Measurements from ENCODE around the gene NT5C3B. TPM values are rescaled to one million over a fixed set of nuclear protein-coding genes. Genes with fewer than 3 reads are reported as not detected.
"Not testable (repeated sequence)": the region's sequence is repeated elsewhere in the genome, so short reads cannot be mapped to it uniquely, and the experiment has no call there.

Gene NT5C3B
- total RNA-seq, 2 experiments from 2014 or later, result 53.0 to 56.0 TPM

DNA sequence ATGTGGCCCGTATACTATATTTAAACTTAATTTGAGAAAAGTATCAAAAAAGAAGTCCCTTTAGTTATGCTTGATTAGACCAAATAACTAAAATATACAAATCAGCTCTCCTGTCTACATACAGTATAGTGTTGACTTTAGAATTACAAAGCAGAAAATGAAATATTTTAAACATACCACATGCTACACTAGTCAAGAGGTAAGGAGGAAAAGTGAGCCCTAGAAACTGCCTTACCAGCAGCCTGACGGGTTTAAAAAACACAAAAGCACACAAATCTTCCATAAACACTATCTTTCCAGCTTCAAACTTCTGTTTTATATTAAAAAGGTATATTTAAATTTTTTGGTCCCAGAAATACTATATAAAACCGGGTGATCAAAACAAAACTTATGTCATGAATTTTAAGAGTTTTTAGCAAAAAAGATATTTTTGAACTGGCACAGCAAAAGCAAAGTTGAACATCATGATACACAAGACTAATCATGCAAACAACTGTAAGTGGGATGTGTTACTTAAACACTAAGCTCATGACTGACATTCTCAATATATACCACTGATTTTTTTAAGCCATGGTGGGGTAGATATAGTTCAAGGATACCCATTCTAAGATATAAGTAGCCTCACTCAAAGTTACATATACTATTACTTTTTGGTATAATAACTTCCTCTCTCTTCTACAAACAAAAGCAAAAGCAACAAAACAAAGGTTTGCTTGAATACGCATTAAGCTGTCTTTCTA, 13.4 kb upstream of the NT5C3B start:
- ChIA-PET POLR2A (no interaction called here), CTCF (interaction anchor here (1.0 kb wide), 1 partner anchor 12 kb away, joined by 4 read pairs; no protein-coding TSS in a partner anchor)

DNA sequence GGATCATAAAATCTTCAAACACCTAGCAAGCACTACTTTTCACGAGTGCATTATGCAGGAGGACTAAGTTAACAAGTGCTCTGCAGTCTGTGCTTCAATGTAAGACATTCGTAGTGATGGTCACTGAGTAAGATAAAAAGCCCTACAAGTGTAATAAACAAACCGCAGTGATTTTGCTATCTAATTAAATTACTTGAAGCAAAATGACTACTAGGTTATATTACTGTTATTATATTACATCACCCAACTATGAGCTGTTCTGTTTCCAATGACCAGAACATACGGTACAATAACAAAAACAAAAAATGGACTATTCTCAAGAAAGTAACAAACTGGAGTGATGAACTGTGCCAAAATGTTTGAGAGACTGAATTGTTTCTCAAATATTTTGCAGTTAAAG, 12.8 kb upstream of the NT5C3B start:
- ChIA-PET POLR2A (interaction anchor here (1.6 kb wide), 1 partner anchor 16 kb away, joined by 5 read pairs; the partner anchor contains the start of gene KLHL11), CTCF (interaction anchor here (1.0 to 1.4 kb wide), 2 partner anchors 13 to 47 kb away, joined by 4 to 5 read pairs; no protein-coding TSS in a partner anchor)

DNA sequence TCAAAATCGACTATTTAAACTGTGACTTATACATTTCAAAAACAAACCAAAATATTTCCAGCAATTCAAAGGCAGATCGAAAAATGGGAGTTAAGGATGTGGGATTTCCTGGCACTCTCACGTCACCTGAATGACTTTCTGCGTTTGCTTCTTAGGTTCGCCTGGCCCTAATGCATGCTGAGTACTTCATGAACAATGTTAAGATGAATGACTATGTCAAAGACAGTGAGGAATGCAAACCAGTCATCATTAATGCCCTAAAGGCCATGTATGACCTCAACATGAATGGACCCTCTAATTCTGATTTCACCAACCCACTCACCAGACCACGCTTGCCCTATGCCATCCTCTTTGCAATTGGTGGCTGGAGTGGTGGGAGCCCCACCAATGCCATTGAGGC, 8.9 kb upstream of the NT5C3B start:
- ChIA-PET POLR2A (no interaction called here), CTCF (no interaction called here)

DNA sequence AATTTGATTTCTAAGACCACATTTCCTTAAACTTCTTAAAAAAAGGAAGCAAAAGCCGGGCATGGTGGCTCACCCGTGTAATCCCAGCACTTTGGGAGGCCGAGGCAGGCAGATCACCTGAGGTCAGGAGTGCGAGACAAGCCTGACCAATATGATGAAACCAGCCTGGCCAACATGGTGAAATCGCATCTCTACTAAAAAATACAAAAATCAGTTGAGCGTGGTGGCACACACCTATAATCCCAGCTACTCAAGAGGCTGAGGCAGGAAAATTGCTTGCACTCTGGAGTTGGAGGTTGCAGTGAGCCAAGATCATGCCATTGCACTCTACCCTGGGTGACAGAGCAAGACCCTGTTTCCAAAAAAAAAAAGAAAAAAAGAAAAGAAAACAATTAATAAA, 4.7 kb upstream of the NT5C3B start:
- CTCF ChIA-PET, result not testable (repeated sequence)

DNA sequence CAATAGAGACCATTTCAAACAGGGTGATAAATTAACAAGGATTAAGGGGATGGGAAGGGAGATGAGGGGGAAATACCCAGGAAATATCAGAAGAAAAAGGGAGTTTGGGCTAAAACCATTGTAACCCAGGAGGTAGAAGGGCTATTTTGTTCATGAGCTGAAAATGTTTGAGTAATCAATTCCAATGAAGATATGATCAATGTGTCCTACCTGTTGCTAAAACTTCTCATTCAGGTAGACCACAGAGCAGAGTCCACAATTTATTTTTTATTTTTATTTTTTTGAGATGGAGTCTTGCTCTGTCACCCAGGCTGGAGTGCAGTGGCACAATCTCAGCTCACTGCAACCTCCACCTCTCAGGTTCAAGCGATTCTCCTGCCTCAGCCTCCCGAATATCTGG, 3.4 kb upstream of the NT5C3B start:
- CTCF ChIA-PET, POLR2A ChIA-PET: not testable (repeated sequence)

More for the DNA sequence above, 4.7 kb upstream of the NT5C3B start:
- POLR2A ChIA-PET, result not testable (repeated sequence)

DNA sequence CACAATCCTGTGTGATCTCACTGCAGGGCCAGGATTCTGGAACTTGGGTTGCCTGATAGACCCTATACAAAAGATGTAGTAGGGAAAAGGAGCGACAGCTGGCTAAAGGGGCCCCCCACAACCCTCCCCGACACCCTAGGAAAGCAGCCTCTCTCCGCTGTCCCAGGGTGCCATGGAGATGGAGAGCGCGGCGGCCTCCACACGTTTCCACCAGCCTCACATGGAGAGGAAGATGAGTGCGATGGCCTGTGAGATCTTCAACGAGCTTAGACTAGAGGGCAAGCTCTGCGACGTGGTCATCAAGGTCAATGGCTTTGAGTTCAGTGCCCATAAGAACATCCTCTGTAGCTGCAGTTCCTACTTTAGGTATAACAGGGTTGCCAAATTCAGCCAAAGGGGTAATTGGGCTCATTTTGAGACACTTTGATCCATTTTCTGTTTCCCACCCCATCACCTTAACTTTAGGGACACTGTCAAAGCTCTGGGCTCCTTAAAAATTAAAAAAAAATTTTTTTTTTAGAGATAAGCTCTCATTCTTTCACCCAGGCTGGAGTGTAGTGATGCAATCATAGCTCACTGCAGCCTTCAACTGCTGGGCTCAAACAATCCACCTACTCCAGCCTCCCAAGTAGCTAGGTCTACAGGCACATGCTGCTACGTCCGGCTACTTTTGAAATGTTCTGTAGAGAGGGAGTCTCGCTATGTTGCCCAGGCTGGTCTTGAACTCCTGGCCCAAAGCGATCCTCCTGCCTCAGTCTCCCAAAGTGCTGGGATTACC, 1.9 kb upstream of the NT5C3B start, which contains the start of gene KLHL10:
KLHL10 (plus strand) TSS at position 65 of the 778 bp plus-strand sequence; CDS start at position 173, 108 bp downstream.
- ChIA-PET CTCF (interaction anchor here (1.0 kb wide), 1 partner anchor 37 kb away, joined by 5 read pairs; no protein-coding TSS in a partner anchor), POLR2A (interaction anchor here (0.7 kb wide), 1 partner anchor 21 kb away, joined by 4 read pairs; no protein-coding TSS in a partner anchor)

DNA sequence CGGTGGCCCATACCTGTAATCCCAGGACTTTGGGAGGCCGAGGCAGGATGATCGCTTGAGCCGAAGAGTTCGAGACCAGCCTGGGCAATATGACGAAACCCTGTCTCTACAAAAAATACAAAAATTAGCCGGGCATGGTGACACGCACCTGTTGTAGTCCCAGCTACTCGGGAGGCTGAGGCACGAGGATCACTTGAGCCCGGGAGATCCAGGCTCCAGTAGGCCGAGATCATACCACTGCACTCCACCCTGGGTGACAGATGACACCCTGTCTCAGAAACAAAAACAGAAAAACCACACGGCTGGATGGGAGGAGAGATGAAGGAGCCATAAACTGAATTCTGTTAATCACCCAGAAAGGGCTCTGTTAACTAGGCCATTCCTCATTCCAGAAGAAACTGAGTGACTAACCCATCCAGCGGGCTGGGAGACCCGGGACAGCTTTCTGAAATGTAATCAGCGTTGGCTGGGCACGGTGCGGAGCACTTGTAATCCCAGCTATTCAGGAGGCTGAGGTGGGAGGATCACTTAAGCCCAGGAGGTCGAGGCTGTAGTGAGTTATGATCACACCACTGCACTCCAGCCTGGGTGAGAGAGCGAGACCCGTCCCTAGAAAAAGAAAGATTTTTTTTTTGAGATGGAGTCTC, 641 bp upstream of the NT5C3B start:
- CTCF ChIA-PET, result interaction anchor here (1.4 kb wide), 1 partner anchor 73 kb away, joined by 3 read pairs; no protein-coding TSS in a partner anchor
- POLR2A ChIA-PET, result no interaction called here

DNA sequence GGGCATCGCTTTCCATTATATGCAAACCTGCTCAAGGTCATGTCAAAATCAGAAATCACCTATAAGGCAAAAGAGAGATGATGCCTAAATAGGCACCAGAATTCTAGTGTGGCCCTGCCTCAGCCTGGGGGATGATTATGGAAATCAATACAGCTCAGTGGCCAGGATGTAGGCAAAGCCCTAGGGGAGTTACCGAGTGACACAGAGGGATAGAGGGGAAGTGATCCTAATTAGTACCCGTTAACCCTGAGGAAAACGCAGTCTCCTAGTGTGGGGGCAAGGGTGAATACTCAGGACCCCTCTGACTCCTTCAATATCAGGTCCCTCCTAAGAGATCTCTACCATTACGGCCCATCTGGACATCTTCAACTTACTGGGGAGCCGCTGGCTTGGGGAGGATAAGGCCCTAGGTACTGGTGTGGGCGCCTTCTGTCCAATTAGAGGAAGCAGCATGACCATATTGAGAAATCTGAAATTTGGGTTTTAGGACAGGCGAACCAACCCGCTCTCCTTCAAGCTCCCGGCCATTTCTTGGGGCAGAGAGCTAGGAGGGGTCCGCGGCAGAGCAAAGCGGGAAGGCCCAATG, 725 bp downstream of the NT5C3B start:
- CTCF ChIA-PET, result interaction anchor here (0.5 to 1.8 kb wide), 7 partner anchors 22 to 1851 kb away, joined by 3 to 7 read pairs (median 3); partner anchors contain the start of gene P3H4
- POLR2A ChIA-PET, result interaction anchor here (0.9 kb wide), 1 partner anchor 33 kb away, joined by 3 read pairs; no protein-coding TSS in a partner anchor

DNA sequence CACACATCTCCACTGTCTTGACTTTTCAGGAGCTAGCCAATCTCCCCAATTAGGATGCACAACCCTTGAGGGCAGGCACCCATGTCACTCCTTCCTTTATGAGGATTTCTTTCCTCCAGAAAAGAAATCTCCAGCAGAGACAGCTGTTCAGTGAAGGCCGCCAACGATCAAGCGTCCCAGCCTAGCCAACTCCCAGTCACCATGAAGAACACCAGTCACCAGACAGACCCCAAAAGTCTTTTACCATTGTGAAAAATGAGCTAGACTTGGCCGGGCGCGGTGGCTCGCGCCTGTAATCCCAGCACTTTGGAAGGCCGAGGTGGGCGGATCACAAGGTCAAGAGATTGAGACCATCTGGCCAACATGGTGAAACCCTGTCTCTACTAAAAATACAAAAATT, 6.1 kb downstream of the NT5C3B start:
- CTCF ChIA-PET, result interaction anchor here (1.4 to 1.8 kb wide), 2 partner anchors 28 to 79 kb away, joined by 3 to 5 read pairs; no protein-coding TSS in a partner anchor
- POLR2A ChIA-PET, result not testable (repeated sequence)

DNA sequence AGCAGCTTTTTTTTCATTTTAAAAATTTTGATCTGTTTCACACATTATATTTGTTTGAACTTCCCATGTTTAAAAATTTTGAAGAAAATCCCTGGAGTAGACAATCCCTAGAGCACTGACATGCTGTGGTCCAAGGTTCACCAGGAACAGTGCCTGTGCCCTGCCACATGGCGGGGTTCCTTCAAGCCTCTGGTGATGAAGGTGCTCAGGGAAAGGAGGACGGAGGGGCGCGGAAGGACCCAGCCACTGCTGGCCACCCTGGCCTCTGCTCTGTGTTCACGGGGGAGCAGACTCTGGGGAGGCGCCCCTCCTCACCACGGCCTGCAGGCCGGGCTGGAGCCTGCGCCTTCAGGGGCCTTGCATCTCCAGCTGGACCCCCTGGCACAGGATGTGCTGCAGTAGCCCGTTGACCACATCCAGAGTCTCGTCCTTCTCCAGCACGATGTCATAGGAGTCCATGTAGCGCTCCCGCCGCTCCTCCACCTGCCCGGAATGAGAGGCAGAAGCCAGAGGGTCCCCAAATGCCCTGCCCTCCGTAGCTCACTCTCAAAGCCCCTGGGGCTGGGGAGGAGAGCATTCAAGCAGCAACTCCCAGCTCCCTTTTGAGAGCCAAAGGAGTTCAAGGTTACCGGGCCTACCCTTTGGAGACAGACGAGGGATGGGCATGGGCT, 10.7 kb downstream of the NT5C3B start:
- POLR2A ChIA-PET, result no interaction called here
- CTCF ChIA-PET, result no interaction called here

DNA sequence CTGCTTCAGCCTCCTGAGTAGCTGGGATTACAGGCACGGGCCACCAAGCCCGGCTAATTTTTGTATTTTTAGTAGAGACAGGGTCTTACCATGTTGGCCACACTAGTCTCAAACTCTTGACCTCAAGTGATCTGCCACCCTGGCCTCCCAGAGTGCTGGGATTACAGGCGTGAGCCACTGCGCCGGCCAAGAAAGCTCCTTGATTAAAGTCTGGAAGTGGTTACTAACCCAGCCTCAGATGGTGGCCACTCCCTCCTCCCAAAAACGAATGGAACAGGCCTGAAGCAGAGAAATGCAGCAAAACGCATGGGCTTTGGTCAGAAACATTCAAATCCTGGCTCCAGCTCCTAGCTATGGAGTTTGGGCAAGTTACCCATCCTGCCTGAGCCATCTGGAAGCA, 11.9 kb downstream of the NT5C3B start:
- POLR2A ChIA-PET, result no interaction called here

DNA sequence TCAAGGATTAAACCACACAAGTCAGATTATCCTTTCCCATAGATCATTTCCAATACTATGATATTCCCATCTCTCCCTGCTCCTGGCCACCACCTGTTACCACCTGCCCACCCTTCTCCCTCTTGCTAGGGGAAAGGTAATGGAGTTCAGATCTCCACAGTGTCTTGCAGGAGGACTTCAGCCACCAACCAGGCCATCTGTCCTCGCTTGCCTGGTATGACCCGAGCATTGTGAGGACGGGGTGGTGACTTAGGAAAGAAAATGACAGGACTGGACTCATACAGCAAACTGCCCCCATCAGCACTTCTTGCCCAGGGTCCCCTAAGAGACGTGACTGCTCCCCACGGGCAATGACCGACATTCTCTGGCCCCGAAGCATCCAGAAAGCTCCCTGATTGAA, 12.5 kb downstream of the NT5C3B start:
- ChIA-PET CTCF (interaction anchor here (1.2 kb wide), 1 partner anchor 21 kb away, joined by 5 read pairs; no protein-coding TSS in a partner anchor), POLR2A (interaction anchor here (0.6 kb wide), 1 partner anchor 8 kb away, joined by 4 read pairs; no protein-coding TSS in a partner anchor)

More for the DNA sequence above, 11.9 kb downstream of the NT5C3B start:
- CTCF ChIA-PET, result no interaction called here

DNA sequence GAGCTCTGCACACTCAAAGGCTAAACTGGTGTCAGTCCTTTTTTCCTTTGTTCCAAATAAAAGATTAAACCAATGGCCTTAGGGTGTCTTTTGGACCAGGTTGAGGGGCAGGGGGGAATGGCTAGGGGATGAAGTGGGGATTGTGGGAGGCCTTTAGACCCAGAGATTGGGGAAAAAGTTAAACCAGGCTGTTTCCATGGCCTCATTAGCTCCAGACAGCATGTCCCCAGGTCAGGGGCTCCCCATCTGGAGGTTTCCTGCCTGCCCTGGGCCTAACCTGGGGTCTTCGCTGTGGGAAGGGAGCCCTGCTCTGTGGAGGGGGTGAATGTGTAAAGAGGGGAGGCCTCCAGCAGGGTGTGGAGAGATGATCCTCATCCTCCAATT, 12.9 kb downstream of the NT5C3B start:
- ChIA-PET POLR2A (interaction anchor here (0.6 kb wide), 1 partner anchor 8 kb away, joined by 4 read pairs; no protein-coding TSS in a partner anchor), CTCF (interaction anchor here (1.1 to 1.2 kb wide), 2 partner anchors 21 to 85 kb away, joined by 3 to 5 read pairs; no protein-coding TSS in a partner anchor)

DNA sequence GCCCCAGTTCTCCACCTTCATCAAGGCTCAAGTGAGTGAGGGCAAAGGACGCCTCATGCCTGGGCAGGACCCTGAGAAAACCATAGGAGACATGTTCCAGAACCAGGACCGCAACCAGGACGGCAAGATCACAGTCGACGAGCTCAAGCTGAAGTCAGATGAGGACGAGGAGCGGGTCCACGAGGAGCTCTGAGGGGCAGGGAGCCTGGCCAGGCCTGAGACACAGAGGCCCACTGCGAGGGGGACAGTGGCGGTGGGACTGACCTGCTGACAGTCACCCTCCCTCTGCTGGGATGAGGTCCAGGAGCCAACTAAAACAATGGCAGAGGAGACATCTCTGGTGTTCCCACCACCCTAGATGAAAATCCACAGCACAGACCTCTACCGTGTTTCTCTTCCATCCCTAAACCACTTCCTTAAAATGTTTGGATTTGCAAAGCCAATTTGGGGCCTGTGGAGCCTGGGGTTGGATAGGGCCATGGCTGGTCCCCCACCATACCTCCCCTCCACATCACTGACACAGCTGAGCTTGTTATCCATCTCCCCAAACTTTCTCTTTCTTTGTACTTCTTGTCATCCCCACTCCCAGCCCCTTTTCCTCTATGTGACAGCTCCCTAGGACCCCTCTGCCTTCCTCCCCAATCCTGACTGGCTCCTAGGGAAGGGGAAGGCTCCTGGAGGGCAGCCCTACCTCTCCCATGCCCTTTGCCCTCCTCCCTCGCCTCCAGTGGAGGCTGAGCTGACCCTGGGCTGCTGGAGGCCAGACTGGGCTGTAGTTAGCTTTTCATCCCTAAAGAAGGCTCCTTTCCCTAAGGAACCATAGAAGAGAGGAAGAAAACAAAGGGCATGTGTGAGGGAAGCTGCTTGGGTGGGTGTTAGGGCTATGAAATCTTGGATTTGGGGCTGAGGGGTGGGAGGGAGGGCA, 13.6 kb downstream of the NT5C3B start:
- ChIA-PET CTCF (interaction anchor here (1.1 to 1.2 kb wide), 2 partner anchors 20 to 85 kb away, joined by 3 to 5 read pairs; no protein-coding TSS in a partner anchor), POLR2A (no interaction called here)

DNA sequence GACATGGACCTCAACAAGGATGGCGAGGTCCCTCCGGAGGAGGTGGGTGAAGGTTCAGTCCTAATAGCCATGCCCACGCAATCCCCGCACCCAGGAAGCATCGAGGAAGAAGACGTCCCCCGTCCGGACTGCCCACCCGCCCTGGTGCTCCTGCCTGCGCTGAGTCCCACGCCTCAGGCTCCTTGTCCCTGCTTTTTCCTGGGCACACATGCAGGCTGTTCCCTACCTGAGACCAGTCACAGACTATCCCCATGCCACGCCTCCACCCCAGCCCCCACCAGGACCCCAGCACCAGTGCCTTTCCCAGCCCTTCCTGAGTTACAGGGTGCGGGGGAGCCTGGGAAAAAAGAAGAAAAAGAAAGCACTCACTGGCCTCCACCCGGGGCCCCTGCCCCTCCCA, 14.3 kb downstream of the NT5C3B start:
- ChIA-PET POLR2A (no interaction called here), CTCF (interaction anchor here (1.1 kb wide), 1 partner anchor 84 kb away, joined by 3 read pairs; no protein-coding TSS in a partner anchor)

DNA sequence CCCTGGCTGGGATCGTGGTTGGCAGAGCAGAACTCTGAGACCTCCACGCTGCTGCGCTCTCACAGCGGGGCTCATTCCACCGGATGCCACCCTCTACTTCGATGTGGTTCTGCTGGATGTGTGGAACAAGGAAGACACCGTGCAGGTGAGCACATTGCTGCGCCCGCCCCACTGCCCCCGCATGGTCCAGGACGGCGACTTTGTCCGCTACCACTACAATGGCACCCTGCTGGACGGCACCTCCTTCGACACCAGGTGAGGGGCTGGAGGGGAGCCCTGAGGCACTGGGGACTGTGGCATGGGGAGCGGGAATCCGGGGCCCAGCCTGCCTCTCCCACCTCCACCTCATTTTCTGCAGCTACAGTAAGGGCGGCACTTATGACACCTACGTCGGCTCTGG, 18.0 kb downstream of the NT5C3B start:
- CTCF ChIA-PET, result no interaction called here
- POLR2A ChIA-PET, result no interaction called here

DNA sequence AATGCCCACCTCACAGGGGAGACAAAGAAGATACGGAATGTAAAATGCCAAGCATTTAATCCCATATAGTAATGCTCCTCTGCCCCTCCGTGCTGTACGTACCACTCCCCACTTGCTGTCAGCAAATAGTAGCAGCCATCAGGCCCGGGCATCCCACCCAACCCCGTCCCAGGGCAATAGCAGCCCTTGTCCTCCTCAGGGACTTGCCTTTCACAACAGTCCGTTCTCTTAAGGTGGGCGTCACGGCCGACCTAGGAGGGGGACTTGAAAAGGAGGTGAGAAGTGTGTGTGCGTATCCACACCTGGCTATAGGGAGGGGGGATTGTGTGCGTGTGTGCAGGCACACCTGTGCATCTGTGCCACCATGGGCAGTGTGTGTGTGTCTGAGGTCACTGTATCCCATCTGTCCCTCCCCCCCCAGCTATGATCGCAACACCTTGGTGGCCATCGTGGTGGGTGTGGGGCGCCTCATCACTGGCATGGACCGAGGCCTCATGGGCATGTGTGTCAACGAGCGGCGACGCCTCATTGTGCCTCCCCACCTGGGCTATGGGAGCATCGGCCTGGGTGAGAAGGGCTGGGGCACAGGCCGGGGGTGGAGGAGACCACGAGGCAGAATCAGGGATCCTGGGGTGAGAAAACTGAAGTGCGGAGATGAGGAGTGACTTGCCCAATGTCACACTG, 19.3 kb downstream of the NT5C3B start:
- CTCF ChIA-PET, result no interaction called here
- POLR2A ChIA-PET, result no interaction called here

All from activated CD8-positive, alpha-beta memory T cell treated with anti-CD3 and anti-CD28 coated beads for 36 hours (primary cell).